K562 (cell line): ENCODE data around the gene CCDC87. TPM values are rescaled to one million over a fixed set of nuclear protein-coding genes. Genes with fewer than 3 reads are reported as not detected.

ENCODE experiments used
- CBX3 ChIP-seq, 2 experiments: IDR thresholded peaks; 1 replicate in 1 of 2; 2 replicates in 1 of 2; pipeline ENCODE4 v1.6.1; 2012; ENCODE audit warnings: inconsistent platforms in 2 of 2, low read length in 2 of 2, borderline replicate concordance in 1 of 2, control low read depth in 1 of 2
- ELF2 ChIP-seq: fragments of 250-450 bp; sonication (Bioruptor Pico); IDR thresholded peaks from 2 replicates; pipeline ENCODE4 v1.5.0; 2021; ENCODE audit warnings: mild to moderate bottlenecking
- EP400 ChIP-seq: fragments of 450-650 bp; IDR thresholded peaks from 2 replicates; pipeline ENCODE4 v1.6.1; 2017; ENCODE audit warnings: antibody characterized with exemption, mild to moderate bottlenecking, moderate library complexity
- JUND ChIP-seq, 2 experiments: IDR thresholded peaks; 2 replicates in 1 of 2; 3 replicates in 1 of 2; pipeline ENCODE4 v1.6.1; 2011; ENCODE audit warnings: borderline replicate concordance in 2 of 2, low read depth in 2 of 2, low read length in 2 of 2, improper control_type of control experiment in 1 of 2, missing biosample characterization in 1 of 2, missing genetic modification characterization in 1 of 2, missing genetic modification reagents in 1 of 2
- MLX ChIP-seq, 2 experiments: fragments of 450-650 bp in 1 of 2; sonication (generic) in 1 of 2; formaldehyde crosslinking; conservative IDR thresholded peaks; 2 replicates each; pipeline versions ENCODE4 v1.4.0 to v1.8.1; 2020 to 2022; ENCODE audit warnings: mild to moderate bottlenecking in 1 of 2, missing genetic modification reagents in 1 of 2
- RBBP5 ChIP-seq: fragments of 200-600 bp; sonication (generic); IDR thresholded peaks from 2 replicates; pipeline ENCODE4 v1.6.1; 2012; ENCODE audit warnings: borderline replicate concordance, mild to moderate bottlenecking, low read length, control low read depth, inconsistent platforms; ENCODE audit not compliant: insufficient read depth, poor library complexity, severe bottlenecking
- RBM25 ChIP-seq: fragments of 200-400 bp; formaldehyde crosslinking; IDR thresholded peaks from 2 replicates; pipeline ENCODE4 v1.6.1; 2018; ENCODE audit warnings: low read length, low read depth, moderate library complexity; ENCODE audit not compliant: severe bottlenecking
- SMARCA4 ChIP-seq: fragments of 450-650 bp; IDR thresholded peaks from 2 replicates; pipeline ENCODE4 v1.6.1; 2016
- SREBF1 ChIP-seq: fragments of 150-350 bp; IDR thresholded peaks from 2 replicates; pipeline ENCODE4 v1.6.1; 2014; ENCODE audit warnings: antibody characterized with exemption, low read depth, low read length, borderline replicate concordance
- U2AF2 ChIP-seq: fragments of 200-400 bp; formaldehyde crosslinking; optimal IDR thresholded peaks from 2 replicates; pipeline ENCODE3; 2017; ENCODE audit warnings: low read depth, mild to moderate bottlenecking, low read length
- UBTF ChIP-seq, 2 experiments: IDR thresholded peaks; 2 replicates each; pipeline ENCODE4 v1.6.1; 2012; ENCODE audit warnings: improper control_type of control experiment in 2 of 2, low read depth in 2 of 2, low read length in 2 of 2, borderline replicate concordance in 1 of 2
- ZBTB43 ChIP-seq: sonication (generic); formaldehyde crosslinking; IDR thresholded peaks from 2 replicates; pipeline ENCODE4 v1.8.0; 2023; ENCODE audit warnings: mild to moderate bottlenecking, missing genetic modification reagents
- ZFP91 ChIP-seq: sonication (generic); formaldehyde crosslinking; IDR thresholded peaks from 2 replicates; pipeline ENCODE4 v1.8.0; 2022; ENCODE audit warnings: mild to moderate bottlenecking, missing genetic modification reagents
- ZKSCAN8 ChIP-seq: fragments of 200-800 bp; sonication (Bioruptor generic); IDR thresholded peaks from 2 replicates; pipeline ENCODE4 v1.6.1; 2016; ENCODE audit warnings: missing genetic modification characterization, missing compliant biosample characterization
- ZNF197 ChIP-seq: fragments of 200-800 bp; sonication (Bioruptor generic); IDR thresholded peaks from 2 replicates; pipeline ENCODE4 v1.6.1; 2016; ENCODE audit warnings: low read depth, missing genetic modification characterization, missing compliant biosample characterization
- ZNF253 ChIP-seq: fragments of 250-450 bp; sonication (Bioruptor Pico); conservative IDR thresholded peaks from 2 replicates; pipeline ENCODE4 v1.6.1; 2021; ENCODE audit warnings: mild to moderate bottlenecking
- ZNF354B ChIP-seq: fragments of 250-450 bp; sonication (Bioruptor Pico); IDR thresholded peaks from 2 replicates; pipeline ENCODE4 v1.4.0; 2020
- ZNF586 ChIP-seq: fragments of 450-650 bp; formaldehyde crosslinking; conservative IDR thresholded peaks from 2 replicates; pipeline ENCODE4 v1.4.0; 2020; ENCODE audit warnings: mild to moderate bottlenecking, moderate library complexity
- polyA plus RNA-seq, 8 experiments: library from polyadenylated mRNA; depleted of rRNA in 4 of 8; stranded (reverse) in 5 of 8; unstranded in 3 of 8; fragments of >200 nt; fragmentation: Nextera tagmentation in 2 of 8; fragmentation: Illumina TruSeq in 1 of 8; extraction: Ambion mirVana in 2 of 8; extraction: Trizol in 1 of 8; gene quantifications; 2 replicates each; pipeline versions ENCODE4 v1.2.1 to v1.2.3, GENCODE V29; 2011 to 2014; ENCODE audit warnings: inconsistent platforms in 1 of 8, missing spikeins in 1 of 8
- total RNA-seq, 7 experiments: library from RNA; depleted of rRNA in 6 of 7; stranded (reverse); fragments of >200 nt in 6 of 7; fragmentation: Illumina TruSeq in 2 of 7; extraction: Trizol in 2 of 7; gene quantifications; 2 replicates each; pipeline versions ENCODE4 v1.2.1 to v1.2.3, GENCODE V29; 2011 to 2021; ENCODE audit warnings: low replicate concordance in 1 of 7

The CCDC87 gene
- total and polyA plus RNA-seq, 9 of the 15 experiments (the other 6 are each of a cell fraction or from before 2014, with no cell fraction given) = 0.03 to 0.44 (median 0.15) TPM; not detected in 1

- no peak for TF ChIP-seq ZFP91
- TF ChIP-seq ELF2 (CRISPR knock-in tag) = no peak
- TF ChIP-seq U2AF2 = no peak
- peak in 1 of 2 experiments; percentile 87; a peak in 2 of 3 replicates for TF ChIP-seq CBX3 (IDR thresholded peaks at IDR 0.05; ENCODE audit: borderline replicate concordance in 1 of 2, low read length in 2 of 2)
- TF ChIP-seq ZNF586 (CRISPR knock-in tag) = no peak
- TF ChIP-seq RBM25 = no peak
- TF ChIP-seq SREBF1 = no peak
- TF ChIP-seq JUND (IDR thresholded peaks at IDR 0.05; ENCODE audit: borderline replicate concordance, low read depth, low read length) = no peak
- TF ChIP-seq JUND (tag; IDR thresholded peaks at IDR 0.05; ENCODE audit: borderline replicate concordance, low read depth, low read length) = no peak
- no peak for TF ChIP-seq ZNF197
- TF ChIP-seq ZNF253 (CRISPR knock-in tag) = no peak
- no peak for TF ChIP-seq RBBP5
- TF ChIP-seq EP400 = peak; percentile 84; the same call in 1 of the 2 replicates
- no peak for TF ChIP-seq ZBTB43
- TF ChIP-seq SMARCA4 = no peak
- no peak for TF ChIP-seq UBTF (IDR thresholded peaks at IDR 0.05; ENCODE audit: borderline replicate concordance in 1 of 2, low read depth in 2 of 2, low read length in 2 of 2)
- TF ChIP-seq ZKSCAN8 = no peak
- TF ChIP-seq MLX (CRISPR knock-in tag; conservative IDR thresholded peaks at IDR 0.05) = no peak
- no peak for TF ChIP-seq ZNF354B (CRISPR knock-in tag)
Measured at GRCh38 chr11:66559142-66559865, 33.6 kb downstream of the CCDC87 start (continued).
